H1 (cell line): Measurements from ENCODE around the gene ZNF576. TPM values are rescaled to one million over a fixed set of nuclear protein-coding genes. Genes with fewer than 3 reads are reported as not detected.

Source experiments
- CTCF ChIA-PET: fragments of 300-600 bp; sonication (Branson Sonifier 250); formaldehyde crosslinking; loops from one replicate; lab custom pipeline; 2021; ENCODE audit not compliant: partially characterized antibody; lab: Charles Lee
- POLR2A ChIA-PET: fragments of 300-600 bp; sonication (Branson Sonifier 250); formaldehyde crosslinking; loops from one replicate; lab custom pipeline; 2021; ENCODE audit warnings: inconsistent platforms; ENCODE audit not compliant: partially characterized antibody; lab: Charles Lee
- DNase-seq, 2 experiments: peaks; one replicate each; pipeline versions ENCODE4 v3.0.0 to v3.0.0-alpha.2; 2010 to 2022; ENCODE audit warnings: low spot score in 2 of 2, low read depth in 1 of 2, mixed read lengths in 1 of 2
- FAIRE-seq: peaks from 2 replicates; lab custom pipeline; 2011; peaks lifted over from hg19 to GRCh38; lab: Jason Lieb, UNC
- H2AFZ ChIP-seq: 2 replicates; pipeline ENCODE4 v1.8.1; 2012; ENCODE audit warnings: low read length, inconsistent platforms
- H2AK5ac ChIP-seq: 2 replicates; pipeline ENCODE4 v1.6.1; 2013; ENCODE audit warnings: low read depth, low read length
- H2BK120ac ChIP-seq: replicated peaks from 2 replicates; pipeline ENCODE3; 2013; ENCODE audit warnings: low read depth, low read length, inconsistent platforms
- H2BK12ac ChIP-seq: 2 replicates; pipeline ENCODE4 v1.6.1; 2013; ENCODE audit warnings: low read depth, low read length
- H2BK15ac ChIP-seq: 2 replicates; pipeline ENCODE4 v1.6.1; 2013; ENCODE audit warnings: low read length
- H2BK20ac ChIP-seq: 2 replicates; pipeline ENCODE4 v1.6.1; 2013; ENCODE audit warnings: low read length
- H2BK5ac ChIP-seq: 2 replicates; pipeline ENCODE4 v1.6.1; 2013; ENCODE audit warnings: low read depth, low read length
- H3K14ac ChIP-seq: 2 replicates; pipeline ENCODE4 v1.6.1; 2013; ENCODE audit warnings: inconsistent platforms; ENCODE audit not compliant: insufficient read length
- H3K18ac ChIP-seq: 2 replicates; pipeline ENCODE4 v1.6.1; 2013; ENCODE audit warnings: low read length; ENCODE audit errors: extremely low read depth
- H3K23ac ChIP-seq: 2 replicates; pipeline ENCODE4 v1.6.1; 2013; ENCODE audit warnings: inconsistent platforms; ENCODE audit not compliant: insufficient read length
- H3K23me2 ChIP-seq: 2 replicates; pipeline ENCODE4 v1.6.1; 2013; ENCODE audit warnings: low read depth, low read length
- H3K27ac ChIP-seq: 2 replicates; pipeline ENCODE4 v1.6.1; 2011; ENCODE audit warnings: low read depth, low read length, inconsistent platforms
- H3K27me3 ChIP-seq, 4 experiments: replicated peaks in 1 of 4; 1 replicate in 1 of 4; 2 replicates in 3 of 4; pipeline versions ENCODE4 v1.6.1 to v1.8.1; 2011 to 2013; ENCODE audit warnings: low read length in 3 of 4, mild to moderate bottlenecking in 3 of 4, inconsistent platforms in 2 of 4, mixed read lengths in 2 of 4, moderate library complexity in 1 of 4; ENCODE audit not compliant: control insufficient read depth in 3 of 4, insufficient read depth in 3 of 4; ENCODE audit errors: extremely low read depth in 1 of 4
- H3K36me3 ChIP-seq, 4 experiments: 2 replicates each; pipeline versions ENCODE4 v1.6.1 to v1.8.1; 2011 to 2013; ENCODE audit warnings: mild to moderate bottlenecking in 4 of 4, low read length in 3 of 4, moderate library complexity in 2 of 4, control low read depth in 1 of 4, inconsistent platforms in 1 of 4; ENCODE audit not compliant: insufficient read depth in 4 of 4, control insufficient read depth in 2 of 4
- H3K4ac ChIP-seq: replicated peaks from 2 replicates; pipeline ENCODE3; 2013; ENCODE audit warnings: low read length, low read depth, mixed read lengths, inconsistent platforms; ENCODE audit not compliant: insufficient read length
- H3K4me1 ChIP-seq, 4 experiments: replicated peaks in 1 of 4; 1 replicate in 1 of 4; 2 replicates in 3 of 4; pipeline versions ENCODE4 v1.6.1 to v1.8.1; 2011 to 2013; ENCODE audit warnings: low read length in 3 of 4, inconsistent platforms in 2 of 4, mixed read lengths in 1 of 4; ENCODE audit not compliant: insufficient read depth in 4 of 4, control insufficient read depth in 3 of 4
- H3K4me2 ChIP-seq, 2 experiments: 2 replicates each; pipeline versions ENCODE4 v1.6.1 to v1.8.1; 2011 to 2013; ENCODE audit warnings: low read depth in 2 of 2, low read length in 2 of 2, control low read depth in 1 of 2, inconsistent platforms in 1 of 2, mild to moderate bottlenecking in 1 of 2; ENCODE audit not compliant: insufficient read depth in 1 of 2
- H3K4me3 ChIP-seq, 4 experiments: fragments of 200-600, 300-600 bp in 1 of 4; sonication (generic), shearing (Covaris generic), sonication (Bioruptor Twin) in 1 of 4; 2 replicates each; pipeline versions ENCODE4 v1.5.1 to v1.8.1; 2011 to 2016; ENCODE audit warnings: low read length in 4 of 4, low read depth in 3 of 4, control low read depth in 2 of 4, inconsistent platforms in 2 of 4, mild to moderate bottlenecking in 2 of 4, mixed read lengths in 1 of 4, moderate library complexity in 1 of 4; ENCODE audit not compliant: insufficient read depth in 2 of 4; ENCODE audit errors: extremely low read depth in 1 of 4
- H3K56ac ChIP-seq: replicated peaks from 2 replicates; pipeline ENCODE3; 2013; ENCODE audit warnings: low read depth, mild to moderate bottlenecking, mixed read lengths, low read length, inconsistent platforms; ENCODE audit not compliant: insufficient read length
- H3K79me1 ChIP-seq: 2 replicates; pipeline ENCODE4 v1.6.1; 2013; ENCODE audit warnings: low read depth, low read length, control low read depth
- H3K79me2 ChIP-seq, 2 experiments: 2 replicates each; pipeline versions ENCODE4 v1.6.1 to v1.8.1; 2012 to 2013; ENCODE audit warnings: low read length in 2 of 2, mild to moderate bottlenecking in 2 of 2, inconsistent platforms in 1 of 2; ENCODE audit not compliant: insufficient read depth in 2 of 2, control insufficient read depth in 1 of 2
- H3K9ac ChIP-seq, 4 experiments: replicated peaks in 1 of 4; 1 replicate in 1 of 4; 2 replicates in 3 of 4; pipeline versions ENCODE4 v1.6.1 to v1.8.1; 2011 to 2013; ENCODE audit warnings: low read depth in 3 of 4, low read length in 3 of 4, control low read depth in 2 of 4, mild to moderate bottlenecking in 2 of 4, moderate library complexity in 2 of 4, inconsistent platforms in 1 of 4; ENCODE audit errors: extremely low read depth in 1 of 4
- H3K9me3 ChIP-seq, 2 experiments: 2 replicates each; pipeline versions ENCODE4 v1.6.1 to v1.8.1; 2012 to 2013; ENCODE audit warnings: mild to moderate bottlenecking in 2 of 2, moderate library complexity in 2 of 2, control low read depth in 1 of 2, inconsistent platforms in 1 of 2, low read depth in 1 of 2, low read length in 1 of 2, mixed read lengths in 1 of 2; ENCODE audit not compliant: insufficient read depth in 2 of 2
- H4K20me1 ChIP-seq, 2 experiments: replicated peaks in 1 of 2; 2 replicates each; pipeline versions ENCODE3 to v1.8.1; 2011 to 2013; ENCODE audit warnings: inconsistent platforms in 2 of 2, low read length in 2 of 2, mild to moderate bottlenecking in 1 of 2; ENCODE audit not compliant: insufficient read depth in 2 of 2, control insufficient read depth in 1 of 2
- H4K5ac ChIP-seq: 2 replicates; pipeline ENCODE4 v1.6.1; 2013; ENCODE audit warnings: low read length, low read depth, mixed read lengths, inconsistent platforms; ENCODE audit not compliant: insufficient read length
- H4K8ac ChIP-seq: 2 replicates; pipeline ENCODE4 v1.8.0; 2013; ENCODE audit warnings: mild to moderate bottlenecking, moderate library complexity, low read length, inconsistent platforms; ENCODE audit not compliant: insufficient read depth; ENCODE audit errors: extremely low read depth
- H4K91ac ChIP-seq: replicated peaks from 2 replicates; pipeline ENCODE3; 2013; ENCODE audit warnings: low read length, mixed read lengths, inconsistent platforms; ENCODE audit not compliant: insufficient read length
- EZH2 ChIP-seq: fragments of 200-600 bp; sonication (generic); IDR thresholded peaks from 2 replicates; pipeline ENCODE4 v1.7.1; 2012; ENCODE audit warnings: low read depth, mild to moderate bottlenecking, moderate library complexity, low read length, inconsistent platforms; ENCODE audit not compliant: severe bottlenecking
- KDM4A ChIP-seq: IDR thresholded peaks from one replicate; pipeline ENCODE4 v1.7.1; 2012; ENCODE audit warnings: low read depth, mild to moderate bottlenecking, moderate library complexity, low read length, inconsistent platforms; ENCODE audit not compliant: severe bottlenecking
- MAFK ChIP-seq: IDR thresholded peaks from 2 replicates; pipeline ENCODE4 v1.6.1; 2012; ENCODE audit warnings: low read depth, mild to moderate bottlenecking, improper control_type of control experiment, low read length
- SUZ12 ChIP-seq: fragments of 200-600 bp; sonication (generic); IDR thresholded peaks from 2 replicates; pipeline ENCODE4 v1.6.1; 2012; ENCODE audit warnings: mild to moderate bottlenecking, inconsistent platforms, low read length, moderate library complexity, mixed read lengths
- TAF1 ChIP-seq: IDR thresholded peaks from 2 replicates; pipeline ENCODE4 v1.6.1; 2011; ENCODE audit warnings: mild to moderate bottlenecking, low read depth, low read length
- TCF12 ChIP-seq: IDR thresholded peaks from 2 replicates; pipeline ENCODE4 v1.6.1; 2011; ENCODE audit warnings: low read depth, mild to moderate bottlenecking, low read length
- WGBS, 2 experiments: shearing (Covaris generic) in 1 of 2; methylation state at CpG; one replicate each; pipeline versions ENCODE4 v1.1.6 to v1.1.7; 2013 to 2015; ENCODE audit warnings: low lambda C conversion rate in 2 of 2, mixed read lengths in 2 of 2, inconsistent platforms in 1 of 2, low coverage in 1 of 2, missing lambda C conversion rate in 1 of 2; ENCODE audit not compliant: insufficient replicate concordance in 2 of 2, insufficient coverage in 1 of 2, insufficient read length in 1 of 2; ENCODE audit errors: extremely low coverage in 1 of 2, missing lambda C conversion rate in 1 of 2; 5-methylcytosine and 5-hydroxymethylcytosine counted together
- polyA plus RNA-seq, 7 experiments: library from polyadenylated mRNA; depleted of rRNA in 3 of 7; stranded (reverse) in 5 of 7; unstranded in 2 of 7; fragments of >200 nt in 5 of 7; fragments of 200-250 nt in 2 of 7; gene quantifications; 1 replicate in 5 of 7; 2 replicates in 1 of 7; 4 replicates in 1 of 7; pipeline versions ENCODE4 v1.2.1 to v1.2.3, GENCODE V29; 2011 to 2013; ENCODE audit warnings: missing spikeins in 2 of 7, mixed read lengths in 2 of 7
- total RNA-seq: library from RNA; stranded (reverse); fragmentation: NEBNext Ultra II Directional; extraction: Animal tissue kit (Norgen Biotek cat#: 25700); gene quantifications from 2 replicates; pipeline ENCODE4 v1.2.1, GENCODE V29; 2021
- TF ChIP-seq, protein P1 (sequence below), 3 experiments: IDR thresholded peaks; 1 replicate in 2 of 3; 2 replicates in 1 of 3; pipeline versions ENCODE4 v1.5.1 to v1.6.1; 2011; ENCODE audit warnings: low read length in 3 of 3, mild to moderate bottlenecking in 3 of 3, inconsistent platforms in 2 of 3, low read depth in 1 of 3, moderate library complexity in 1 of 3; ENCODE audit not compliant: insufficient read depth in 1 of 3; ENCODE audit errors: control extremely low read depth in 1 of 3

ZNF576 gene
- total and polyA plus RNA-seq, 2 of the 8 experiments (the other 6 are each of a cell fraction or from before 2014, with no cell fraction given): 13.6 to 32.4 TPM

DNA sequence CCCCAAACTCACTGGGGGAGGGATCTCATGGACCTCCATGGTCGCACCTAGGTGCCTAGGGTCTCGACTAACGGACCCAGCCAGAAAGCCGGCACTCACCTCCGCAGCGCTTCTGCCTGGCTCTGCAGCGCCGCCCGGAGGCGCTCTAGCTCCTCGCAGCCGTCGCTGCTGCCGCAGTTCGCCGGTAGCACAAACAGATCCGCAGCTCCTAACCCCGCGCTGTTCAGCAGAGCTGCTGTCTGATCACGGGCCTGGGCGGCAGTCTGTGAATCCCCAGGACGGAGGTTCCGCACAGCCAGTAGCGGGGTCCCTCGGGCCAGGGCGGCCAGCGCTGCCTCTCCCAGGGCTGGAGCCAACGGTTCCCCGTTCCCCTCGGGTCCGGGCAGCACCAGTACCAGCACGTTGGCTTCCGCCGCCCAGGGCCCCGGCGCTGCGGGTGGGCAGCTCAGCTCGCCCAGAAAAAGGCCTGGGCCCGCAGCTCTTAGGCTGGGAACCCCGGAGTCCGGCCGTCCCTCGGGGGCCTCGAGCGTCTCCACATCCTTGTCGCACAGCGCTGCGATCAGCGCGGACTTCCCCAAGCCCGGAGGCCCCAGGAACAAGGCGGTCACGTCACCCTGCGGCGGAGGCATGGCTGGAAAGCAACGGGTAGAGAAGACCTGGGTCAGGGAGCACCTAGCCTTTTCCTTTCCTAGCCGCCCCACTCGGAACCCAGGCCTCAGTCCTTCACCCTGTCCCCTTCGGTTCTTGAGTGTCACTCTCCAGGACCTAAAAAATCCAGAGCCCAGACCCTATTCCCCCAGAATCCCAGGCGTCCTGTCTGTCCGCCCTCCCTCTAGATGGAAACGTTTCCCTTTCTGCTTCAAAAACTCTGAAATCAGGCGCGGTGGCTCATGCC lies 1.4 kb upstream of the ZNF576 start:
- Histone ChIP-seq H3K4ac (no peak overlapping the region), H3K14ac (no peak overlapping the region), H2BK12ac (no peak overlapping the region), H2BK5ac (no peak overlapping the region), H3K36me3 (peaks cover 5 to 26% (median 11%) of the 10 kb centered on the region in 4 experiments; a peak in 6 of 8 replicates), H3K27ac (no peak overlapping the region; the same call in 1 of the 2 replicates), H4K20me1 (peaks cover 3 to 5% of the 10 kb centered on the region in 2 experiments), H3K27me3 (no peaks in the 10 kb centered on the region), H3K23me2 (peaks cover 16% of the 10 kb centered on the region; the same call in 1 of the 2 replicates), H2BK120ac (no peak overlapping the region), H4K5ac (no peak overlapping the region), H3K4me1 (peaks cover 2 to 6% (median 3%) of the 10 kb centered on the region in 4 experiments; a peak in 6 of 7 replicates), H3K79me2 (peaks cover 5 to 20% of the 10 kb centered on the region in 2 experiments), H2AK5ac (no peak overlapping the region), H3K23ac (no peak overlapping the region), H2BK20ac (no peak overlapping the region), H3K9me3 (no peaks in the 10 kb centered on the region), H4K8ac (peak overlapping the region; percentile 41; the same call in 1 of the 2 replicates), H3K4me2 (peak overlapping the region; percentile 89 to 98), H3K56ac (no peak overlapping the region), H4K91ac (no peak overlapping the region), H3K4me3 (peak overlapping the region; percentile 78 to 90 (median 80)), H2AFZ (no peak overlapping the region), H3K18ac (peak overlapping the region; percentile 32; the same call in 1 of the 2 replicates), H3K79me1 (peaks cover 7% of the 10 kb centered on the region), H3K9ac (peak overlapping the region; percentile 60 to 81 (median 72)), H2BK15ac (no peak overlapping the region)
- ChIA-PET CTCF (interaction anchor here (0.6 to 6.5 kb wide), 40 partner anchors 11 to 1572 kb away, joined by 3 to 92 read pairs (median 4); partner anchors contain the start of genes ETHE1, PINLYP, XRCC1 and ZNF428), POLR2A (interaction anchor here (0.6 to 3.9 kb wide), 14 partner anchors 10 to 75 kb away, joined by 3 to 36 read pairs (median 5); partner anchors contain the start of genes PINLYP, XRCC1 and ZNF575)
- peak in 1 of 2 experiments; percentile 83 for DNase-seq
- WGBS, 2 experiments: 8% methylated on average over 55 of the region's 64 CpGs; no CpG with 5 or more reads in 1 of the 2 experiments
- no peak for FAIRE-seq
- TF ChIP-seq TCF12: 0 out of 2 replicates have a peak, but pooled peaks have one; percentile 24
- TF ChIP-seq SUZ12: no peak
- peak; percentile 22 for TF ChIP-seq KDM4A
- TF ChIP-seq EZH2: no peak
- TF ChIP-seq, protein P1, sequence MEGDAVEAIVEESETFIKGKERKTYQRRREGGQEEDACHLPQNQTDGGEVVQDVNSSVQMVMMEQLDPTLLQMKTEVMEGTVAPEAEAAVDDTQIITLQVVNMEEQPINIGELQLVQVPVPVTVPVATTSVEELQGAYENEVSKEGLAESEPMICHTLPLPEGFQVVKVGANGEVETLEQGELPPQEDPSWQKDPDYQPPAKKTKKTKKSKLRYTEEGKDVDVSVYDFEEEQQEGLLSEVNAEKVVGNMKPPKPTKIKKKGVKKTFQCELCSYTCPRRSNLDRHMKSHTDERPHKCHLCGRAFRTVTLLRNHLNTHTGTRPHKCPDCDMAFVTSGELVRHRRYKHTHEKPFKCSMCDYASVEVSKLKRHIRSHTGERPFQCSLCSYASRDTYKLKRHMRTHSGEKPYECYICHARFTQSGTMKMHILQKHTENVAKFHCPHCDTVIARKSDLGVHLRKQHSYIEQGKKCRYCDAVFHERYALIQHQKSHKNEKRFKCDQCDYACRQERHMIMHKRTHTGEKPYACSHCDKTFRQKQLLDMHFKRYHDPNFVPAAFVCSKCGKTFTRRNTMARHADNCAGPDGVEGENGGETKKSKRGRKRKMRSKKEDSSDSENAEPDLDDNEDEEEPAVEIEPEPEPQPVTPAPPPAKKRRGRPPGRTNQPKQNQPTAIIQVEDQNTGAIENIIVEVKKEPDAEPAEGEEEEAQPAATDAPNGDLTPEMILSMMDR (IDR thresholded peaks at IDR 0.05; ENCODE audit: control extremely low read depth in 1 of 3, insufficient read depth in 1 of 3, low read depth in 1 of 3, low read length in 3 of 3): peak; percentile 96 to 98 (median 98)
- TF ChIP-seq MAFK: no peak
- peak; percentile 61; the same call in 1 of the 2 replicates for TF ChIP-seq TAF1
